ENCODE data around the gene PAPOLA.
A peak's percentile ranks its signal among the peaks of the same experiment; 100 is the strongest.

The PAPOLA gene

GRCh38 chr14:96584199-96584906 is 82.2 kb downstream of the PAPOLA start:
- Histone ChIP-seq H3K9ac (ENCODE audit: low read length) (no peak overlapping the region), H3K27me3 (ENCODE audit: control insufficient read depth, insufficient read depth, low read length) (peaks cover 6% of the 10 kb centered on the region), H3K27ac (ENCODE audit: low read depth, low read length) (no peak overlapping the region), H3K4me3 (ENCODE audit: low read length) (no peak overlapping the region), H3K4me1 (ENCODE audit: control insufficient read depth, insufficient read depth, low read length) (peaks cover 2% of the 10 kb centered on the region), H3K36me3 (ENCODE audit: control insufficient read depth, insufficient read depth, low read length) (no peaks in the 10 kb centered on the region)

- H3K4me3 ChIP-seq (ENCODE audit: low read length), result no peak overlapping the region
- H3K27ac ChIP-seq (ENCODE audit: low read depth, low read length), result no peak overlapping the region
- H3K9ac ChIP-seq (ENCODE audit: low read length), result no peak overlapping the region
- peaks cover 6% of the 10 kb centered on the region for H3K27me3 ChIP-seq (ENCODE audit: control insufficient read depth, insufficient read depth, low read length)
- no peaks in the 10 kb centered on the region for H3K36me3 ChIP-seq (ENCODE audit: control insufficient read depth, insufficient read depth, low read length)
- peaks cover 2% of the 10 kb centered on the region for H3K4me1 ChIP-seq (ENCODE audit: control insufficient read depth, insufficient read depth, low read length)
Measured at GRCh38 chr14:96584907-96585671, 82.9 kb downstream of the PAPOLA start.

GRCh38 chr14:96585672-96586013 is 83.5 kb downstream of the PAPOLA start:
- H3K36me3 ChIP-seq (ENCODE audit: control insufficient read depth, insufficient read depth, low read length), result no peaks in the 10 kb centered on the region
- no peak overlapping the region for H3K4me3 ChIP-seq (ENCODE audit: low read length)
- peaks cover 2% of the 10 kb centered on the region for H3K4me1 ChIP-seq (ENCODE audit: control insufficient read depth, insufficient read depth, low read length)
- no peak overlapping the region for H3K27ac ChIP-seq (ENCODE audit: low read depth, low read length)
- no peak overlapping the region for H3K9ac ChIP-seq (ENCODE audit: low read length)
- peaks cover 6% of the 10 kb centered on the region for H3K27me3 ChIP-seq (ENCODE audit: control insufficient read depth, insufficient read depth, low read length)

GRCh38 chr14:96586056-96586455 is 83.9 kb downstream of the PAPOLA start:
- no peak overlapping the region for H3K27ac ChIP-seq (ENCODE audit: low read depth, low read length)
- H3K4me3 ChIP-seq (ENCODE audit: low read length), result no peak overlapping the region
- H3K4me1 ChIP-seq (ENCODE audit: control insufficient read depth, insufficient read depth, low read length), result no peaks in the 10 kb centered on the region
- peaks cover 6% of the 10 kb centered on the region for H3K27me3 ChIP-seq (ENCODE audit: control insufficient read depth, insufficient read depth, low read length)
- no peak overlapping the region for H3K9ac ChIP-seq (ENCODE audit: low read length)
- no peaks in the 10 kb centered on the region for H3K36me3 ChIP-seq (ENCODE audit: control insufficient read depth, insufficient read depth, low read length)

GRCh38 chr14:96586921-96587822 is 85.0 kb downstream of the PAPOLA start:
- Histone ChIP-seq H3K4me1 (ENCODE audit: control insufficient read depth, insufficient read depth, low read length) (no peaks in the 10 kb centered on the region), H3K4me3 (ENCODE audit: low read length) (no peak overlapping the region), H3K27me3 (ENCODE audit: control insufficient read depth, insufficient read depth, low read length) (peaks cover 9% of the 10 kb centered on the region), H3K27ac (ENCODE audit: low read depth, low read length) (no peak overlapping the region), H3K36me3 (ENCODE audit: control insufficient read depth, insufficient read depth, low read length) (no peaks in the 10 kb centered on the region), H3K9ac (ENCODE audit: low read length) (no peak overlapping the region)

- no peaks in the 10 kb centered on the region for H3K36me3 ChIP-seq (ENCODE audit: control insufficient read depth, insufficient read depth, low read length)
- H3K9ac ChIP-seq (ENCODE audit: low read length), result no peak overlapping the region
- no peaks in the 10 kb centered on the region for H3K4me1 ChIP-seq (ENCODE audit: control insufficient read depth, insufficient read depth, low read length)
- no peak overlapping the region for H3K27ac ChIP-seq (ENCODE audit: low read depth, low read length)
- peaks cover 8% of the 10 kb centered on the region for H3K27me3 ChIP-seq (ENCODE audit: control insufficient read depth, insufficient read depth, low read length)
- H3K4me3 ChIP-seq (ENCODE audit: low read length), result no peak overlapping the region
Measured at GRCh38 chr14:96587823-96588385, 85.7 kb downstream of the PAPOLA start.

GRCh38 chr14:96588410-96589257 is 86.5 kb downstream of the PAPOLA start:
- Histone ChIP-seq H3K4me3 (ENCODE audit: low read length) (no peak overlapping the region), H3K27ac (ENCODE audit: low read depth, low read length) (no peak overlapping the region), H3K27me3 (ENCODE audit: control insufficient read depth, insufficient read depth, low read length) (peaks cover 8% of the 10 kb centered on the region), H3K9ac (ENCODE audit: low read length) (no peak overlapping the region), H3K36me3 (ENCODE audit: control insufficient read depth, insufficient read depth, low read length) (no peaks in the 10 kb centered on the region), H3K4me1 (ENCODE audit: control insufficient read depth, insufficient read depth, low read length) (no peaks in the 10 kb centered on the region)

GRCh38 chr14:96589577-96589976 is 87.4 kb downstream of the PAPOLA start:
- Histone ChIP-seq H3K4me1 (ENCODE audit: control insufficient read depth, insufficient read depth, low read length) (no peaks in the 10 kb centered on the region), H3K27ac (ENCODE audit: low read depth, low read length) (no peak overlapping the region), H3K27me3 (ENCODE audit: control insufficient read depth, insufficient read depth, low read length) (peaks cover 6% of the 10 kb centered on the region), H3K9ac (ENCODE audit: low read length) (no peak overlapping the region), H3K4me3 (ENCODE audit: low read length) (no peak overlapping the region), H3K36me3 (ENCODE audit: control insufficient read depth, insufficient read depth, low read length) (no peaks in the 10 kb centered on the region)

GRCh38 chr14:96590190-96590864 is 88.1 kb downstream of the PAPOLA start:
- H3K27ac ChIP-seq (ENCODE audit: low read depth, low read length), result no peak overlapping the region
- peaks cover 6% of the 10 kb centered on the region for H3K27me3 ChIP-seq (ENCODE audit: control insufficient read depth, insufficient read depth, low read length)
- no peaks in the 10 kb centered on the region for H3K4me1 ChIP-seq (ENCODE audit: control insufficient read depth, insufficient read depth, low read length)
- no peak overlapping the region for H3K9ac ChIP-seq (ENCODE audit: low read length)
- H3K36me3 ChIP-seq (ENCODE audit: control insufficient read depth, insufficient read depth, low read length), result no peaks in the 10 kb centered on the region
- H3K4me3 ChIP-seq (ENCODE audit: low read length), result no peak overlapping the region

- H3K27me3 ChIP-seq (ENCODE audit: control insufficient read depth, insufficient read depth, low read length), result peaks cover 6% of the 10 kb centered on the region
- no peak overlapping the region for H3K27ac ChIP-seq (ENCODE audit: low read depth, low read length)
- H3K4me3 ChIP-seq (ENCODE audit: low read length), result peak overlapping the region; percentile 25
- H3K9ac ChIP-seq (ENCODE audit: low read length), result no peak overlapping the region
- no peaks in the 10 kb centered on the region for H3K36me3 ChIP-seq (ENCODE audit: control insufficient read depth, insufficient read depth, low read length)
- no peaks in the 10 kb centered on the region for H3K4me1 ChIP-seq (ENCODE audit: control insufficient read depth, insufficient read depth, low read length)
Measured at GRCh38 chr14:96592591-96593386, 90.6 kb downstream of the PAPOLA start.

Measured in rectal smooth muscle tissue (tissue), 1 donor.